Endodermal cell (in vitro differentiated cells): Measurements from ENCODE around the gene FGF14. TPM values are rescaled to one million over a fixed set of nuclear protein-coding genes. Genes with fewer than 3 reads are reported as not detected.

Experiments
- DNase-seq: peaks from one replicate; pipeline ENCODE4 v3.0.0-alpha.2; 2017
- H3K27ac ChIP-seq: 2 replicates; pipeline ENCODE4 v1.5.1; 2013; ENCODE audit warnings: mild to moderate bottlenecking, low read depth, low read length, moderate library complexity
- H3K27me3 ChIP-seq: 2 replicates; pipeline ENCODE4 v1.6.1; 2013; ENCODE audit warnings: mild to moderate bottlenecking, low read length, moderate library complexity; ENCODE audit not compliant: insufficient read depth, control insufficient read depth, poor library complexity, severe bottlenecking
- H3K36me3 ChIP-seq: 2 replicates; pipeline ENCODE4 v1.7.0; 2013; ENCODE audit warnings: mild to moderate bottlenecking, low read length, moderate library complexity; ENCODE audit not compliant: control insufficient read depth, insufficient read depth
- H3K4me1 ChIP-seq: one replicate; pipeline ENCODE4 v1.7.0; 2013; ENCODE audit warnings: low read length; ENCODE audit not compliant: control insufficient read depth, insufficient read depth
- H3K4me3 ChIP-seq: 2 replicates; pipeline ENCODE4 v1.5.1; 2013; ENCODE audit warnings: mild to moderate bottlenecking, low read length, moderate library complexity
- H3K9ac ChIP-seq: 2 replicates; pipeline ENCODE4 v1.6.1; 2013; ENCODE audit warnings: mild to moderate bottlenecking, low read length, moderate library complexity; ENCODE audit not compliant: poor library complexity, severe bottlenecking; ENCODE audit errors: extremely low read depth
- H3K9me3 ChIP-seq: 2 replicates; pipeline ENCODE4 v1.6.1; 2013; ENCODE audit warnings: mild to moderate bottlenecking, low read length, moderate library complexity; ENCODE audit not compliant: control insufficient read depth
- H3K27ac Mint-ChIP-seq: 2 replicates; pipeline ENCODE4 v1.8.0; 2020; ENCODE audit warnings: mixed read lengths
- H3K27me3 Mint-ChIP-seq: 2 replicates; pipeline ENCODE4 v1.8.0; 2021; ENCODE audit warnings: mild to moderate bottlenecking, mixed read lengths; ENCODE audit not compliant: insufficient read depth
- H3K36me3 Mint-ChIP-seq: 2 replicates; pipeline ENCODE4 v1.8.0; 2020; ENCODE audit warnings: low read depth, mixed read lengths
- H3K4me1 Mint-ChIP-seq: 2 replicates; pipeline ENCODE4 v1.8.0; 2020; ENCODE audit warnings: mixed read lengths
- H3K4me3 Mint-ChIP-seq: 2 replicates; pipeline ENCODE4 v1.8.0; 2020; ENCODE audit warnings: mild to moderate bottlenecking, moderate library complexity, mixed read lengths
- H3K9me3 Mint-ChIP-seq: 2 replicates; pipeline ENCODE4 v1.8.0; 2020; ENCODE audit warnings: mild to moderate bottlenecking, mixed read lengths
- CTCF ChIP-seq: fragments of 200-600 bp; sonication (generic); conservative IDR thresholded peaks from 2 replicates; pipeline ENCODE4 v1.5.0; 2021; ENCODE audit warnings: antibody characterized with exemption, mild to moderate bottlenecking
- WGBS, 2 experiments: methylation state at CpG; one replicate each; pipeline versions ENCODE4 v1.1.5 to v1.1.7; 2013; ENCODE audit warnings: missing lambda C conversion rate in 2 of 2, mixed read lengths in 1 of 2; ENCODE audit not compliant: insufficient coverage in 1 of 2, insufficient read length in 1 of 2; 5-methylcytosine and 5-hydroxymethylcytosine counted together
- total RNA-seq, 2 donors: library from RNA; stranded (reverse); fragmentation: NEBNext Ultra II Directional in 1 of 2; extraction: Animal tissue kit (Norgen Biotek cat#: 25700) in 1 of 2; gene quantifications; 2 replicates in 1 of 2; 3 replicates in 1 of 2; pipeline ENCODE4 v1.2.1, GENCODE V29; 2021

Gene FGF14
- total RNA-seq, 2 donors from 2014 or later = 0.15 to 0.26 TPM

- Mint-ChIP-seq H3K4me1 (peaks cover 13% of the 10 kb centered on the region), H3K4me3 (no peak overlapping the region), H3K36me3 (no peaks in the 10 kb centered on the region), H3K9me3 (peaks cover 9% of the 10 kb centered on the region), H3K27ac (no peak overlapping the region), H3K27me3 (no peaks in the 10 kb centered on the region)
- Histone ChIP-seq H3K27me3 (no peaks in the 10 kb centered on the region), H3K9me3 (peaks cover 8% of the 10 kb centered on the region), H3K9ac (no peak overlapping the region), H3K4me1 (peaks cover 2% of the 10 kb centered on the region), H3K36me3 (no peaks in the 10 kb centered on the region), H3K4me3 (no peak overlapping the region), H3K27ac (no peak overlapping the region)
- 100% methylated on average over 1 of the region's 1 CpG; no CpG with 5 or more reads in 1 of the 2 experiments for WGBS, 2 experiments
- DNase-seq = no peak
- no peak for TF ChIP-seq CTCF
Measured at GRCh38 chr13:102191951-102192502, 209.8 kb downstream of the FGF14 start.

DNA sequence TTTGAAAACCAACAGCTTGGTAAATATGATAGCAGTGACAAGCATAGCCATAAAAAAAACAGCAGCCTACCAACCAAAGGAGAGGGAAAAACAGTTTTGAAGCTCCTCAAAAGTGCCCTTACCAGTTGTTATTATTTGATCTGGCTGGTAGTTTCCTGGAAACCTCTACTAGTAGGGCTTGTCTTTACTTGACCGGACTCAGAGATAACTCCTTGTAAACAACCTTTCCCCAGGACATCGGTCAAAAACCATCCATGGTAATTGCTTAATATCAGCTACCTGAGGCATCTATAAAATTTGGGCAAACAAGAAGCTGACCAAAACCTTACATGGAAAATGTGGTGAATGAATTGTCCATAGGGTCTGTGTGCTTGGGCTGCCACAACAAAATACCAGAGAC, 210.9 kb downstream of the FGF14 start:
- DNase-seq = no peak
- no peaks in the 10 kb centered on the region for H3K36me3 Mint-ChIP-seq

DNA sequence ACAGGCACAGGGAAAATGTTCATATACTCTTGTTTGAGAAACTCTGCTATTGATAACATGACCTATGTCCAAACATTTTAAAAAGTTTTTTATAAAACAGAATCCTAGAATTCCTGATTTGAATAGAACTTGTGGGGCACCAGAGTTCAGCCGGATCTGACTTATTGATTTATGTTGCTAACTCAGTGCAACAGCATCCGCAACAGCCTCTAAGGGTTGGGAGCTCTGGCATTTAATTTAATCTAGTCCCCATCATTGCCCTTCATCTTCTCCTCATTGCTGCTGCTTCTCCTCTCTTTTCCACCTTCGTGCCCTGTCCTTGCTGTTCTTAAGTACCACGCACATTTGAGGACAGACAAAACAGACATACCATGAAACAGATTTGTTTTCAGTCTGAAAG, 214.5 kb downstream of the FGF14 start:
- no peak for DNase-seq
- Histone ChIP-seq H3K4me3 (no peak overlapping the region), H3K36me3 (no peaks in the 10 kb centered on the region), H3K4me1 (no peaks in the 10 kb centered on the region), H3K9ac (no peak overlapping the region), H3K9me3 (peaks cover 8% of the 10 kb centered on the region), H3K27me3 (no peaks in the 10 kb centered on the region), H3K27ac (no peak overlapping the region)
- Mint-ChIP-seq H3K36me3 (no peaks in the 10 kb centered on the region), H3K27ac (no peak overlapping the region), H3K4me1 (peaks cover 4% of the 10 kb centered on the region), H3K27me3 (no peaks in the 10 kb centered on the region), H3K4me3 (no peak overlapping the region), H3K9me3 (peaks cover 4% of the 10 kb centered on the region)
- 80 to 94% methylated on average over 1 to 4 of the region's 4 CpGs for WGBS, 2 experiments
- no peak for TF ChIP-seq CTCF

More for the DNA sequence above, 210.9 kb downstream of the FGF14 start:
- 91 to 100% methylated on average over 2 of the region's 2 CpGs for WGBS, 2 experiments
- Mint-ChIP-seq H3K9me3 (peaks cover 9% of the 10 kb centered on the region), H3K27me3 (no peaks in the 10 kb centered on the region), H3K4me3 (no peak overlapping the region), H3K27ac (no peak overlapping the region), H3K4me1 (peaks cover 11% of the 10 kb centered on the region)
- no peaks in the 10 kb centered on the region for H3K36me3 ChIP-seq
- H3K9ac ChIP-seq = no peak overlapping the region
- H3K9me3 ChIP-seq = peaks cover 8% of the 10 kb centered on the region
- no peak overlapping the region for H3K4me3 ChIP-seq
- H3K27me3 ChIP-seq = no peaks in the 10 kb centered on the region
- H3K4me1 ChIP-seq = peaks cover 2% of the 10 kb centered on the region
- TF ChIP-seq CTCF = no peak
- no peak overlapping the region for H3K27ac ChIP-seq
